Hindlimb muscle (tissue), 1 donor: ENCODE data around the gene MDC1. TPM values are rescaled to one million over a fixed set of nuclear protein-coding genes. Genes with fewer than 3 reads are reported as not detected.
"Not testable (repeated sequence)": the region's sequence is repeated elsewhere in the genome, so short reads cannot be mapped to it uniquely, and the experiment has no call there.

Source experiments
- DNase-seq: peaks from one replicate; pipeline ENCODE4 v3.0.0-alpha.2; 2013
- polyA plus RNA-seq: library from polyadenylated mRNA; unstranded; fragments of 120-200 nt; gene quantifications from one replicate; pipeline ENCODE4 v1.2.1, GENCODE V29; 2013; ENCODE audit not compliant: insufficient read length

MDC1 gene
- polyA plus RNA-seq, result 27.0 TPM

DNA sequence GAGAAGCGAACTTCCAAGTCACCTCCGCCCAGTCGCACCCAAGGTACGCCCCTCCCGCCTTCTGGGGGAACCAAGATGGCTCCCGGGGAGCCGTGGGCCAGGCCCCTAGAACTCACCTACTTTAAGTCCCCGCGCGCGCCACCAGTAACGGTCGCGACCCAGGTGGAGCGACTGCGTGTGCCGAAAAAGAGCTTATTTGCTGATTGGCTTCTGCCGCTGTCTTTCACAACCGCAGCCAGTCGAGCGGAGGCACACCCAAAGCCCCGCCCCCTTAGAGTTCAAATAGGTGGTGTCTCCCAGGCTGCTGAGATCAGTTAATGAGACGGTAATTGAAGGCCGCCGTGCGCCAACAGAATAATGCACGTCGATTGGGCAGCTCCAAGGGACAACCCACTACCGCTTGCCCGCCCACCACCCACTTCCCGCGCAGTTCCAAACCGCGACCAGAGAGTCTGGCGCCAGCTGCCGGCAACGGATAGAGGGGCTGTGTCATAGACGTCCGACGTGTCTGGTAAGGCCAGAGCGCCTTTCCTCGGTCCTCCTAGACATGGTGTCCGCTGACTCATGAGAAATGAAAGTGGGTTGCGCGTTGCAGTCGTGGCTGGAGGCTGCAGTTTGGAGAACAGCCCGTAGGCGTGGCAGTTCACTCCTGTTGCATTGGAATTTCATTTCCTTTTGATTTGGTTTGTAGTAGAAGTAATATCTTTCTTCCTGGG is at the start of gene MDC1:
MDC1 (minus strand) TSS at position 153 of the 716 bp plus-strand sequence. CDS start 2,106 bp downstream, outside the sequence.
- peak; percentile 99 for DNase-seq

GRCh38 chr6:30766461-30767157 is 49.5 kb upstream of the MDC1 start:
- DNase-seq, result no peak

- DNase-seq, result not testable (repeated sequence)
Observed at GRCh38 chr6:30765495-30765894, 48.4 kb upstream of the MDC1 start.

DNA sequence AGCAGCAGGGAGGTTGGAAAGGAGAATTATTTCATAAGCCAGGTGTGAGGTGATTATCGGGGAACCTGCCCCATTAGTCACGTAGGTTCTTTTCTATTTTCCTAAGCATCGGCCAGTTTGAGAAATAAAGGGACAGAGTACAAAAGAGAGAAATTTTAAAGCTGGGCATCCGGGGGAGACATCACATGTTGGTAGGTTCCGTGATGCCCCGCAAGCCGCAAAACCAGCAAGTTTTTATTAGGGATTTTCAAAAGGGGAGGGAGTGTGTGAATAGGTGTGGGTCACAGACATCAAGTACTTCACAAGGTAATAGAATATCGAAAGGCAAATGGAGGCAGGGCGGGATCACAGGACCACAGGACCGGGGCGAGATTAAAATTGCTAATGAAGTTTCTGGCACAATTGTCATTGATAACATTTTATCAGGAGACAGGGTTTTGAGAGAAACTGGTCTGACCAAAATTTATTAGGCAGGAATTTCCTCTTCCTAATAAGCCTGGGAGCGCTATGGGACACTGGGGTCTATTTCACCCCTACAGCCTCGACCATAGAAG is 47.5 kb upstream of the MDC1 start:
- DNase-seq, result not testable (repeated sequence)

GRCh38 chr6:30763618-30764489 is 46.8 kb upstream of the MDC1 start:
- DNase-seq, result no peak

- DNase-seq, result no peak
Observed at GRCh38 chr6:30763155-30763617, 46.1 kb upstream of the MDC1 start.

- DNase-seq, result no peak
Observed at GRCh38 chr6:30761791-30762429, 44.8 kb upstream of the MDC1 start.

- DNase-seq, result no peak
Observed at GRCh38 chr6:30760549-30760948, 43.5 kb upstream of the MDC1 start.

GRCh38 chr6:30759575-30760239 is 42.6 kb upstream of the MDC1 start:
- no peak for DNase-seq

- no peak for DNase-seq
Observed at GRCh38 chr6:30757261-30757904, 40.3 kb upstream of the MDC1 start.

GRCh38 chr6:30756405-30757003 is 39.4 kb upstream of the MDC1 start:
- DNase-seq, result not testable (repeated sequence)

DNA sequence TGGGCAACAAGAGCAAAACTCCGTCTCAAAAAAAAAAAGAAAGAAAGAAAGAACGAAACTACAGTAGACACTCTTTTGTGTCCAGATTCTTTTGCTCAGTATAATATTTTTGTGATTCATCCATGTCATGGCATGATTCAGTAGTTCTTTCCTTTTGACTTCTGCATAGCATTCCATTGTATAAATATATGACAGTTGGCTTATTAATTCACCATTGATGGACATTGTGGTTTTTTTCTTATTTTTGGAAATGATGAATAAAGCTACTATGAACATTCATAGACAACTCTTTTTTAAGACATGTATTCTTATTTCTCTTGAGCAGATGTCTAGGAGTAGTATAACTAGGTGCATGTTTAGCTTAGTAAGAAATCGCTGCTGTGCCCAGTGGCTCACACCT is 37.5 kb upstream of the MDC1 start:
- DNase-seq, result no peak

GRCh38 chr6:30752157-30752927 is 35.3 kb upstream of the MDC1 start:
- peak; percentile 61 for DNase-seq

DNA sequence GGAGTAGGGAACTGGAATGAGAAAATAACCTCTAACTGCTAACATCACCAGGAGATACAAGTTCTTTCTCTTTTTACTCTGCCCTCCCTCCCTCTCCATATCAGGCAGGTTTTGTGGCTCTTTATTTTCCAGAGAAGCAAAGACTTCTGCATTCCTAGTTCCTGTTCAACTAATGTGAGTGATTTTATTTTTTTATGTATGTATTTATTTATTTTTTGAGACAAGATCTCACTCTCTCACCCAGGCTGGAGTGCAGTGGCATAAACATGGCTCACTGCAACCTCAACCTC is 33.2 kb upstream of the MDC1 start:
- DNase-seq, result no peak

- DNase-seq, result no peak
Observed at GRCh38 chr6:30749554-30750378, 32.7 kb upstream of the MDC1 start.

- DNase-seq, result no peak
Observed at GRCh38 chr6:30748851-30749540, 31.9 kb upstream of the MDC1 start.

- no peak for DNase-seq
Observed at GRCh38 chr6:30747902-30748769, 31.1 kb upstream of the MDC1 start.
